ENCODE results near the gene TM9SF3.

GRCh38 chr10:96622013-96622787 is 35.4 kb upstream of the TM9SF3 start:
- no peak for TF ChIP-seq EZH2 (IDR thresholded peaks at IDR 0.05; ENCODE audit: low read length, missing control alignments)
- no peak for TF ChIP-seq CTCF (conservative IDR thresholded peaks at IDR 0.05 in 1 of 2, IDR thresholded peaks at IDR 0.05 in 1 of 2; ENCODE audit: low read depth in 1 of 2, low read length in 2 of 2)
